ENCODE results near the gene NEU3.

DNA sequence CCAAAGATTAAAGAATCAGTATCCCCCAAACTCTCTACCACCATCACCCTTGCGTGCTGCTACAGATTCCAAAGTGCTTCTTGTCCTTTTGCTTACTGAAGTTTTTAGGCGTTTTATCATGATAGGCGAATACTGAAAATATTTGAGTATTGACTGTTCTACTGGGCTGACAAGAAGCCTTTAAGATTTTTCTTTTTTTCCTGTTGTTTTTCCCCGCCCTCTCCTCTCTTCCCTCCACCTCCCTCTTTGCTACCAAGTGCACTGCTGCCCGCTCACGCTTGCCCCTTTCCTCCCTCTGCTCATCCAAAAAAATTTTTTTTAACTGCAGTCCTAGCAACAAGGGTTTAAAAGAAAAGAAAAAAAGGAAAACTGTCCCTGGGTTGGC, 39.0 kb upstream of the NEU3 start:
- TF ChIP-seq, protein P1, sequence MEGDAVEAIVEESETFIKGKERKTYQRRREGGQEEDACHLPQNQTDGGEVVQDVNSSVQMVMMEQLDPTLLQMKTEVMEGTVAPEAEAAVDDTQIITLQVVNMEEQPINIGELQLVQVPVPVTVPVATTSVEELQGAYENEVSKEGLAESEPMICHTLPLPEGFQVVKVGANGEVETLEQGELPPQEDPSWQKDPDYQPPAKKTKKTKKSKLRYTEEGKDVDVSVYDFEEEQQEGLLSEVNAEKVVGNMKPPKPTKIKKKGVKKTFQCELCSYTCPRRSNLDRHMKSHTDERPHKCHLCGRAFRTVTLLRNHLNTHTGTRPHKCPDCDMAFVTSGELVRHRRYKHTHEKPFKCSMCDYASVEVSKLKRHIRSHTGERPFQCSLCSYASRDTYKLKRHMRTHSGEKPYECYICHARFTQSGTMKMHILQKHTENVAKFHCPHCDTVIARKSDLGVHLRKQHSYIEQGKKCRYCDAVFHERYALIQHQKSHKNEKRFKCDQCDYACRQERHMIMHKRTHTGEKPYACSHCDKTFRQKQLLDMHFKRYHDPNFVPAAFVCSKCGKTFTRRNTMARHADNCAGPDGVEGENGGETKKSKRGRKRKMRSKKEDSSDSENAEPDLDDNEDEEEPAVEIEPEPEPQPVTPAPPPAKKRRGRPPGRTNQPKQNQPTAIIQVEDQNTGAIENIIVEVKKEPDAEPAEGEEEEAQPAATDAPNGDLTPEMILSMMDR (IDR thresholded peaks at IDR 0.05; ENCODE audit: insufficient read depth, low read depth, low read length): no peak
- TF ChIP-seq EZH2 (IDR thresholded peaks at IDR 0.05; ENCODE audit: insufficient read depth, low read length): no peak

Data from astrocyte (in vitro differentiated cells and primary cell).